GM12892 (cell line): ENCODE measurements around the gene STAU1. TPM values are rescaled to one million over a fixed set of nuclear protein-coding genes. Genes with fewer than 3 reads are reported as not detected.

Source experiments
- DNase-seq: peaks from one replicate; pipeline ENCODE4 v3.0.0; 2011; ENCODE audit not compliant: insufficient read length
- FAIRE-seq: peaks from 2 replicates; lab custom pipeline; 2011; peaks lifted over from hg19 to GRCh38; lab: Jason Lieb, UNC
- POLR2A ChIP-seq: IDR thresholded peaks from 2 replicates; pipeline ENCODE4 v1.6.1; 2011; ENCODE audit warnings: low read depth, low read length, control low read depth
- POLR2AphosphoS5 ChIP-seq: IDR thresholded peaks from 2 replicates; pipeline ENCODE4 v1.6.1; 2011; ENCODE audit warnings: low read depth, low read length, control low read depth
- TAF1 ChIP-seq: IDR thresholded peaks from 2 replicates; pipeline ENCODE4 v1.6.1; 2011; ENCODE audit warnings: low read depth, mild to moderate bottlenecking, control low read depth, low read length, borderline replicate concordance
- polyA plus RNA-seq: library from polyadenylated mRNA; unstranded; fragments of >200 nt; gene quantifications from one replicate; pipeline ENCODE4 v1.2.1, GENCODE V29; 2012; ENCODE audit warnings: missing spikeins, inconsistent platforms; ENCODE audit not compliant: missing spikeins

The STAU1 gene
- polyA plus RNA-seq = 33.3 TPM

GRCh38 chr20:49187851-49188641, at the start of gene STAU1:
Gene STAU1, minus strand, starts transcription at chr20:49188334. Its CDS starts 22,133 bp downstream, at chr20:49166201.
- FAIRE-seq (peak; percentile 91), DNase-seq (peak; percentile 98)
- TF ChIP-seq TAF1 = peak; percentile 65; the same call in 1 of the 2 replicates
- TF ChIP-seq POLR2AphosphoS5 = no peak; the same call in 1 of the 2 replicates
- peak; percentile 61; the same call in 1 of the 2 replicates for TF ChIP-seq POLR2A

GRCh38 chr20:49237531-49237930, 49.4 kb upstream of the STAU1 start:
- DNase-seq = no peak
- TF ChIP-seq POLR2AphosphoS5 (no peak), TAF1 (no peak), POLR2A (no peak)
- no peak for FAIRE-seq

GRCh38 chr20:49236301-49236700, 48.2 kb upstream of the STAU1 start:
- FAIRE-seq (no peak), DNase-seq (no peak)
- no peak for TF ChIP-seq TAF1
- TF ChIP-seq POLR2A = no peak
- TF ChIP-seq POLR2AphosphoS5 = no peak

- DNase-seq (no peak), FAIRE-seq (no peak)
- TF ChIP-seq TAF1 = no peak
- TF ChIP-seq POLR2A = no peak
- no peak for TF ChIP-seq POLR2AphosphoS5
Measured at GRCh38 chr20:49234831-49235230, 46.7 kb upstream of the STAU1 start.

GRCh38 chr20:49233226-49233625, 45.1 kb upstream of the STAU1 start:
- FAIRE-seq (no peak), DNase-seq (no peak)
- TF ChIP-seq POLR2AphosphoS5 (no peak), TAF1 (no peak)

- DNase-seq (no peak), FAIRE-seq (no peak)
- no peak for TF ChIP-seq TAF1
Measured at GRCh38 chr20:49231471-49231870, 43.3 kb upstream of the STAU1 start.

GRCh38 chr20:49230561-49231133, 42.5 kb upstream of the STAU1 start:
- FAIRE-seq (no peak), DNase-seq (no peak)
- TF ChIP-seq TAF1 (no peak), POLR2A (no peak), POLR2AphosphoS5 (no peak)

- FAIRE-seq = no peak
- TF ChIP-seq POLR2A (no peak), POLR2AphosphoS5 (no peak)
- DNase-seq = no peak
Measured at GRCh38 chr20:49230021-49230420, 41.9 kb upstream of the STAU1 start.

GRCh38 chr20:49229381-49229780, 41.2 kb upstream of the STAU1 start:
- FAIRE-seq (no peak), DNase-seq (no peak)
- no peak for TF ChIP-seq POLR2A
- no peak for TF ChIP-seq POLR2AphosphoS5

- TF ChIP-seq TAF1 = no peak
- TF ChIP-seq POLR2AphosphoS5 = no peak
- no peak for TF ChIP-seq POLR2A
- FAIRE-seq = no peak
- no peak for DNase-seq
Measured at GRCh38 chr20:49228676-49229075, 40.5 kb upstream of the STAU1 start.

- no peak for DNase-seq
- no peak for FAIRE-seq
- TF ChIP-seq TAF1 (no peak), POLR2A (no peak), POLR2AphosphoS5 (no peak)
Measured at GRCh38 chr20:49225896-49226295, 37.8 kb upstream of the STAU1 start.

- no peak for DNase-seq
- TF ChIP-seq POLR2A (no peak), TAF1 (no peak), POLR2AphosphoS5 (no peak)
- FAIRE-seq = no peak
Measured at GRCh38 chr20:49219924-49220831, 32.0 kb upstream of the STAU1 start.
